CD4-positive, alpha-beta memory T cell (primary cell): ENCODE measurements around the gene RAD51AP1. TPM values are rescaled to one million over a fixed set of nuclear protein-coding genes. Genes with fewer than 3 reads are reported as not detected.

ENCODE experiments used
- CTCF ChIA-PET: fragments of 350-600 bp; sonication (Branson Sonifier 250); formaldehyde crosslinking; loops from one replicate; lab custom pipeline; 2021; ENCODE audit warnings: inconsistent platforms; ENCODE audit not compliant: partially characterized antibody; lab: Charles Lee
- POLR2A ChIA-PET: fragments of 350-600 bp; sonication (Branson Sonifier 250); formaldehyde crosslinking; loops from one replicate; lab custom pipeline; 2021; ENCODE audit not compliant: partially characterized antibody; lab: Charles Lee
- DNase-seq, 5 donors: peaks; one replicate each; pipeline versions ENCODE4 v3.0.0 to v3.0.0-alpha.2; 2020 to 2022; ENCODE audit warnings: mixed read lengths in 1 of 5
- H3K27ac ChIP-seq: one replicate; pipeline ENCODE4 v1.7.0; 2013; ENCODE audit warnings: low read depth, low read length
- H3K27me3 ChIP-seq: 2 replicates; pipeline ENCODE4 v1.7.0; 2013; ENCODE audit warnings: mild to moderate bottlenecking, low read length, moderate library complexity; ENCODE audit not compliant: insufficient read depth
- H3K36me3 ChIP-seq: 2 replicates; pipeline ENCODE4 v1.7.0; 2013; ENCODE audit warnings: mild to moderate bottlenecking, low read length, moderate library complexity; ENCODE audit not compliant: insufficient read depth
- H3K4me1 ChIP-seq: 2 replicates; pipeline ENCODE4 v1.7.0; 2013; ENCODE audit warnings: mild to moderate bottlenecking, low read length, moderate library complexity; ENCODE audit not compliant: insufficient read depth
- H3K4me3 ChIP-seq, 2 donors: one replicate each; pipeline ENCODE4 v1.7.0; 2013; ENCODE audit warnings: low read length in 2 of 2, mild to moderate bottlenecking in 1 of 2
- H3K9me3 ChIP-seq, 2 donors: one replicate each; pipeline ENCODE4 v1.7.0; 2013; ENCODE audit warnings: low read length in 2 of 2, control low read depth in 1 of 2; ENCODE audit not compliant: control insufficient read depth in 1 of 2
- H3K27ac Mint-ChIP-seq, 7 donors: one replicate each; pipeline ENCODE4 v1.8.0; 2020 to 2021; ENCODE audit warnings: mixed read lengths in 7 of 7, mild to moderate bottlenecking in 6 of 7, inconsistent platforms in 3 of 7, moderate library complexity in 3 of 7
- H3K27me3 Mint-ChIP-seq, 2 donors: one replicate each; pipeline ENCODE4 v1.8.0; 2020 to 2021; ENCODE audit warnings: mixed read lengths in 2 of 2
- H3K36me3 Mint-ChIP-seq, 2 donors: one replicate each; pipeline ENCODE4 v1.8.0; 2020 to 2021; ENCODE audit warnings: mixed read lengths in 2 of 2, inconsistent platforms in 1 of 2, mild to moderate bottlenecking in 1 of 2
- H3K4me1 Mint-ChIP-seq, 4 donors: one replicate each; pipeline ENCODE4 v1.8.0; 2020 to 2021; ENCODE audit warnings: mixed read lengths in 4 of 4, mild to moderate bottlenecking in 1 of 4
- H3K4me3 Mint-ChIP-seq, 8 donors: one replicate each; pipeline ENCODE4 v1.8.0; 2020 to 2021; ENCODE audit warnings: mixed read lengths in 8 of 8, mild to moderate bottlenecking in 7 of 8, moderate library complexity in 6 of 8, inconsistent platforms in 3 of 8
- H3K9me3 Mint-ChIP-seq, 8 donors: one replicate each; pipeline ENCODE4 v1.8.0; 2020 to 2021; ENCODE audit warnings: mixed read lengths in 8 of 8, mild to moderate bottlenecking in 5 of 8, inconsistent platforms in 3 of 8, moderate library complexity in 1 of 8
- intact Hi-C: fragments of 100-400 bp; cut with micrococcal nuclease; formaldehyde crosslinking; loops from one replicate; pipeline ENCODE4 v1.15.1; 2023
- polyA plus RNA-seq, 2 donors: library from polyadenylated mRNA; unstranded; fragments of 300-500 nt; fragmentation: Illumina TruSeq; gene quantifications; one replicate each; pipeline ENCODE4 v1.2.3, GENCODE V29; 2021
- total RNA-seq, 2 experiments: library from RNA; stranded (reverse); gene quantifications; one replicate each; pipeline ENCODE4 v1.2.3, GENCODE V29; 2021

RAD51AP1 gene
- total and polyA plus RNA-seq, 4 experiments from 2014 or later = 0.58 to 2.9 (median 1.1) TPM

GRCh38 chr12:4569261-4569660 is 30.6 kb downstream of the RAD51AP1 start:
- Mint-ChIP-seq H3K4me3 (no peak overlapping the region), H3K36me3 (no peaks in the 10 kb centered on the region), H3K4me1 (peaks cover 0 to 4% (median 0%) of the 10 kb centered on the region in 4 donors), H3K9me3 (no peaks in the 10 kb centered on the region), H3K27me3 (no peaks in the 10 kb centered on the region), H3K27ac (no peak overlapping the region)
- no peak for DNase-seq
- no peak overlapping the region for H3K27ac ChIP-seq
- ChIA-PET POLR2A (no interaction called here), CTCF (no interaction called here)
- H3K27me3 ChIP-seq = no peaks in the 10 kb centered on the region
- no peaks in the 10 kb centered on the region for H3K9me3 ChIP-seq
- intact Hi-C loops = no loop called here
- H3K36me3 ChIP-seq = no peaks in the 10 kb centered on the region
- no peak overlapping the region for H3K4me3 ChIP-seq
- no peaks in the 10 kb centered on the region for H3K4me1 ChIP-seq

- no peaks in the 10 kb centered on the region for H3K9me3 Mint-ChIP-seq
- Histone ChIP-seq H3K4me1 (no peaks in the 10 kb centered on the region), H3K27me3 (no peaks in the 10 kb centered on the region), H3K27ac (no peak overlapping the region), H3K9me3 (no peaks in the 10 kb centered on the region), H3K36me3 (no peaks in the 10 kb centered on the region), H3K4me3 (no peak overlapping the region)
- POLR2A ChIA-PET = no interaction called here
- H3K4me3 Mint-ChIP-seq = no peak overlapping the region
- intact Hi-C loops = no loop called here
- CTCF ChIA-PET = no interaction called here
- no peak for DNase-seq
- no peaks in the 10 kb centered on the region for H3K4me1 Mint-ChIP-seq
- H3K27ac Mint-ChIP-seq = no peak overlapping the region
- H3K27me3 Mint-ChIP-seq = no peaks in the 10 kb centered on the region
- H3K36me3 Mint-ChIP-seq = no peaks in the 10 kb centered on the region
These were observed 34.0 kb downstream of the RAD51AP1 start for GRCh38 chr12:4572680-4573079.

GRCh38 chr12:4579305-4580102 is 40.8 kb downstream of the RAD51AP1 start:
- Mint-ChIP-seq H3K27me3 (peaks cover 1 to 15% of the 10 kb centered on the region in 2 donors), H3K36me3 (no peaks in the 10 kb centered on the region), H3K9me3 (no peaks in the 10 kb centered on the region), H3K4me1 (no peaks in the 10 kb centered on the region), H3K4me3 (no peak overlapping the region), H3K27ac (no peak overlapping the region)
- no peak overlapping the region for H3K27ac ChIP-seq
- no peaks in the 10 kb centered on the region for H3K4me1 ChIP-seq
- DNase-seq = no peak
- intact Hi-C loops = no loop called here
- no peaks in the 10 kb centered on the region for H3K36me3 ChIP-seq
- H3K27me3 ChIP-seq = no peaks in the 10 kb centered on the region
- H3K4me3 ChIP-seq = no peak overlapping the region
- ChIA-PET CTCF (no interaction called here), POLR2A (no interaction called here)
- H3K9me3 ChIP-seq = no peaks in the 10 kb centered on the region

- Mint-ChIP-seq H3K4me1 (no peaks in the 10 kb centered on the region), H3K4me3 (no peak overlapping the region), H3K9me3 (no peaks in the 10 kb centered on the region), H3K27me3 (peaks cover 4 to 15% of the 10 kb centered on the region in 2 donors), H3K27ac (no peak overlapping the region), H3K36me3 (no peaks in the 10 kb centered on the region)
- no peak for DNase-seq
- Histone ChIP-seq H3K4me1 (no peaks in the 10 kb centered on the region), H3K4me3 (no peak overlapping the region), H3K36me3 (no peaks in the 10 kb centered on the region), H3K27ac (no peak overlapping the region), H3K9me3 (no peaks in the 10 kb centered on the region), H3K27me3 (no peaks in the 10 kb centered on the region)
- POLR2A ChIA-PET = no interaction called here
- CTCF ChIA-PET = interaction anchor here (0.8 kb wide), 1 partner anchor 177 kb away, joined by 5 read pairs; no protein-coding TSS in a partner anchor
- intact Hi-C loops = no loop called here
These were observed 41.6 kb downstream of the RAD51AP1 start for GRCh38 chr12:4580281-4580688.

- Histone ChIP-seq H3K27ac (no peak overlapping the region), H3K4me3 (no peak overlapping the region), H3K36me3 (no peaks in the 10 kb centered on the region), H3K9me3 (no peaks in the 10 kb centered on the region), H3K4me1 (no peaks in the 10 kb centered on the region), H3K27me3 (no peaks in the 10 kb centered on the region)
- intact Hi-C loops = no loop called here
- Mint-ChIP-seq H3K27ac (no peak overlapping the region), H3K4me1 (no peaks in the 10 kb centered on the region), H3K27me3 (peaks cover 14 to 22% of the 10 kb centered on the region in 2 donors), H3K9me3 (peaks cover 0 to 3% (median 0%) of the 10 kb centered on the region in 8 donors), H3K4me3 (no peak overlapping the region), H3K36me3 (no peaks in the 10 kb centered on the region)
- POLR2A ChIA-PET = no interaction called here
- no peak for DNase-seq
- CTCF ChIA-PET = interaction anchor here (1.1 kb wide), 1 partner anchor 20 kb away, joined by 3 read pairs; no protein-coding TSS in a partner anchor
These were observed 45.6 kb downstream of the RAD51AP1 start for GRCh38 chr12:4584281-4584680.

- Mint-ChIP-seq H3K36me3 (peaks cover 0 to 4% of the 10 kb centered on the region in 2 donors), H3K27ac (no peak overlapping the region), H3K27me3 (peaks cover 15 to 22% of the 10 kb centered on the region in 2 donors), H3K4me3 (no peak overlapping the region), H3K4me1 (no peaks in the 10 kb centered on the region), H3K9me3 (peaks cover 0 to 4% (median 0%) of the 10 kb centered on the region in 8 donors)
- H3K27ac ChIP-seq = no peak overlapping the region
- no peaks in the 10 kb centered on the region for H3K27me3 ChIP-seq
- no peak for DNase-seq
- no peaks in the 10 kb centered on the region for H3K4me1 ChIP-seq
- H3K36me3 ChIP-seq = no peaks in the 10 kb centered on the region
- H3K9me3 ChIP-seq = no peaks in the 10 kb centered on the region
- intact Hi-C loops = no loop called here
- ChIA-PET POLR2A (no interaction called here), CTCF (no interaction called here)
- H3K4me3 ChIP-seq = no peak overlapping the region
These were observed 46.2 kb downstream of the RAD51AP1 start for GRCh38 chr12:4584896-4585295.

GRCh38 chr12:4586500-4586899 is 47.8 kb downstream of the RAD51AP1 start:
- no peak overlapping the region for H3K27ac Mint-ChIP-seq
- intact Hi-C loops = no loop called here
- no peaks in the 10 kb centered on the region for H3K4me1 Mint-ChIP-seq
- POLR2A ChIA-PET = no interaction called here
- H3K36me3 ChIP-seq = no peaks in the 10 kb centered on the region
- peaks cover 0 to 6% (median 0%) of the 10 kb centered on the region in 8 donors for H3K9me3 Mint-ChIP-seq
- H3K27ac ChIP-seq = no peak overlapping the region
- no peaks in the 10 kb centered on the region for H3K27me3 ChIP-seq
- peaks cover 13 to 20% of the 10 kb centered on the region in 2 donors for H3K27me3 Mint-ChIP-seq
- no peaks in the 10 kb centered on the region for H3K9me3 ChIP-seq
- no peaks in the 10 kb centered on the region for H3K4me1 ChIP-seq
- no peak overlapping the region for H3K4me3 Mint-ChIP-seq
- CTCF ChIA-PET = no interaction called here
- H3K36me3 Mint-ChIP-seq = peaks cover 0 to 4% of the 10 kb centered on the region in 2 donors
- no peak for DNase-seq
- no peak overlapping the region for H3K4me3 ChIP-seq
